Activated CD8-positive, alpha-beta memory T cell treated with anti-CD3 and anti-CD28 coated beads, Interleukin-2, amount 10 ng/mL, durations not matched to agents 7 days and 5 days (primary cell): ENCODE results near the gene OPRD1. TPM values are rescaled to one million over a fixed set of nuclear protein-coding genes. Genes with fewer than 3 reads are reported as not detected.
"Not testable (repeated sequence)": the region's sequence is repeated elsewhere in the genome, so short reads cannot be mapped to it uniquely, and the experiment has no call there.

Experiments used
- ATAC-seq: fragments of 150-1000 bp; cut with Tn5 transposase; one replicate; pipeline ENCODE4 v1.10.0; 2021; ENCODE audit warnings: moderate library complexity
- CTCF ChIA-PET: fragments of 350-600 bp; sonication (Branson Sonifier 250); formaldehyde crosslinking; loops from one replicate; lab custom pipeline; 2021; ENCODE audit warnings: antibody characterized with exemption; lab: Charles Lee
- DNase-seq: peaks from one replicate; pipeline ENCODE4 v3.0.0-alpha.2; 2020
- H3K27ac Mint-ChIP-seq: one replicate; pipeline ENCODE4 v1.8.0; 2021; ENCODE audit warnings: mild to moderate bottlenecking, mixed read lengths
- H3K27me3 Mint-ChIP-seq: one replicate; pipeline ENCODE4 v1.8.0; 2021; ENCODE audit warnings: mixed read lengths
- H3K36me3 Mint-ChIP-seq: one replicate; pipeline ENCODE4 v1.8.0; 2021; ENCODE audit warnings: mild to moderate bottlenecking, mixed read lengths
- H3K4me1 Mint-ChIP-seq: one replicate; pipeline ENCODE4 v1.8.0; 2021; ENCODE audit warnings: mixed read lengths
- H3K4me3 Mint-ChIP-seq: one replicate; pipeline ENCODE4 v1.8.0; 2021; ENCODE audit warnings: mild to moderate bottlenecking, moderate library complexity, mixed read lengths
- H3K9me3 Mint-ChIP-seq: one replicate; pipeline ENCODE4 v1.8.0; 2022; ENCODE audit warnings: low read depth, mixed read lengths
- total RNA-seq, 2 experiments: library from RNA; stranded (reverse); gene quantifications; one replicate each; pipeline ENCODE4 v1.2.3, GENCODE V29; 2021

The OPRD1 gene
- total RNA-seq, 2 experiments from 2014 or later = not detected

DNA sequence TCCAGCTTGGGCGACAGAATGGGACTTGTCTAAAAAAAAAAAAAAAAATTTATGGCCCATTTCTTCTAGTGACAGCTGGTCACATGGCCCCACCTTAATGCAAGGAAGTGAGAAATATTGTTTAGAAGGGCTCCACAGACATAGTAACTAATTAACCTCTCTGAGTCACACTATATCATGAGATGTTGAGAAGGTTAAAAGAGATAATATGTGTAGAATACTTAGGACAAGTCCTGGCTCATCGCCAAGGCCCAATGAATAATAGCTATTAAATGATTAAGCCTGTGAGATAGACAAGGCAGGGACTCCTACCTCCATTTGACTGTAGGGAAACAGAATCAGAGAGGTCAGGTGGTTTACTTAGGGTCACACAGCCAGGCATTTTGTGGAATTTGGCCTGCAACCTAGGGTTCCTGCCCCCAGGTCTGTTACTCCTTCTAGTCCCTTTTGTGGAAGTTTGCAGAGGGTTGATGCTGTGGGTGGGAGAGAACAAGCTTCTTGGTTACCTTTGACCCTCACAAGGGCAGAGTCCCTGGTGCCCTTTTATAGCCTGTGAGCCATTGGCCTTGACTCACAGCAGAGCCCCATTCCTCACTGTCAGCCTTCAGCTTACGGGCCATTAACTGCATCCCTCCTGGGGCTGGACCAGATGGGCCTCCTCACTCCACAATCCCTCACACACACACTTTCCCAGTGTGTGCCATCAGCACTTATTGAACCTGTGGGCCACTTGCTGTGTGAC is 48.5 kb downstream of the OPRD1 start:
- CTCF ChIA-PET = interaction anchor here (0.9 to 1.6 kb wide), 2 partner anchors 16 kb away, joined by 3 to 8 read pairs; no protein-coding TSS in a partner anchor
- DNase-seq = no peak
- H3K4me3 Mint-ChIP-seq = no peak overlapping the region
- H3K9me3 Mint-ChIP-seq = no peaks in the 10 kb centered on the region
- H3K27ac Mint-ChIP-seq = no peak overlapping the region
- ATAC-seq = no peak
- peaks cover 6% of the 10 kb centered on the region for H3K27me3 Mint-ChIP-seq
- no peaks in the 10 kb centered on the region for H3K4me1 Mint-ChIP-seq
- no peaks in the 10 kb centered on the region for H3K36me3 Mint-ChIP-seq

GRCh38 chr1:28862571-28863403 is 50.8 kb downstream of the OPRD1 start:
- Mint-ChIP-seq H3K36me3 (no peaks in the 10 kb centered on the region), H3K4me1 (no peaks in the 10 kb centered on the region), H3K27ac (no peak overlapping the region), H3K9me3 (no peaks in the 10 kb centered on the region), H3K4me3 (no peak overlapping the region), H3K27me3 (peaks cover 9% of the 10 kb centered on the region)
- ATAC-seq (no peak), DNase-seq (no peak)
- CTCF ChIA-PET = interaction anchor here (1.1 to 1.3 kb wide), 2 partner anchors 88 to 126 kb away, joined by 3 read pairs; partner anchors contain the start of gene YTHDF2

DNA sequence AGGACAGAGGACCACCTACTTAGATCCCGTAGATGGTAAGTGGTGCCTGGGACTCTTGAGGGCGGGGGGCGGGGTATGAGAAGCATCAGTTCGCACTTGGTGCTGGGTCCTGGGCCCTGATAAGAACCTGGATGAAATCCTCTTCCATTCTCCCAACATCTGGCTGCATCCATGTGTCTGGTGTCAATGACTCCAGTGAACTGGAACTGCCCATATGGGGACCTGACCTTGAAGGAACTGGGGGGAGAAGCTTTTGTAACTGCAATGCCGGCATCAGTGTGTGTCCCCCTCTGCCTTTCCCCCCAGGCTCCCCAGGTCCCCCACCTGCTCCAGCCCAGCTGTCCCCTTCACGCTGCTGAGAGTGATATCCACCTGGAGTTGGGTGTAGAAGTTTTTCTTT is 52.7 kb downstream of the OPRD1 start:
- no peaks in the 10 kb centered on the region for H3K4me1 Mint-ChIP-seq
- H3K27ac Mint-ChIP-seq = no peak overlapping the region
- peaks cover 12% of the 10 kb centered on the region for H3K27me3 Mint-ChIP-seq
- ATAC-seq = no peak
- no peaks in the 10 kb centered on the region for H3K36me3 Mint-ChIP-seq
- no peak overlapping the region for H3K4me3 Mint-ChIP-seq
- no peaks in the 10 kb centered on the region for H3K9me3 Mint-ChIP-seq
- CTCF ChIA-PET = no interaction called here
- DNase-seq = no peak

DNA sequence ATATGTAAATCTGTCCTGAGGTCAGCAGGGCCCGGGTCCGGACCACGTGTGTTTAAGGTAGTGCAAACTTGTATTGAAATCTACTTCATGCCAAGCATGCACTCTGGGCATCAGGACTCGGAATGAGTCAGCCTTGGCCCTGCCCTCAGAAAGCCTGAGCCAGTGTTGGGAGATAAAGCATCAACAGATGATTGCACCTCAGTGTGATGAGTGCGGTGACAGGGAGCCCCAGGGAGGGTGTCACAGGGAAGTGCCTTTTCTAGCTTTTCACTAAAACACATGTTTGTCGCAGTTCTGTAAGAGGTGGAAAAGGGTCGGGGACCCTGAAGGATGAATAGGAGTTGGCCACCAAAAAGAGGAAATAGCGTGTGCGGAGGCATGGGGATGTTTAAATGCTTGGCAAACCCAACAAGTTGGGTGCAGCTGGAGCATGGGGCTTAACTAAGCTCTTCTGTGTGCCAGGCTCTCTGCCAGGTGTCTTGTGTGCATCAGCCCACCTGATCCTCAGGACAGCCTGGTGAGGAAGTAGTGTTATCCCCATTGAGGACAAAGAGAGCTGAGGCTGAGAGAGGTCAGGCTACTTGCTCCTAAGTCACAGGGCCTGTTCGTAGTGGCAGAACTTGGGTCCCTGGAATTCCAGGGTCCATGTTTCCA is 54.2 kb downstream of the OPRD1 start:
- CTCF ChIA-PET = interaction anchor here (0.9 to 3.8 kb wide), 4 partner anchors 11 to 136 kb away, joined by 3 to 25 read pairs (median 6); no protein-coding TSS in a partner anchor

GRCh38 chr1:28867850-28868249 is 55.9 kb downstream of the OPRD1 start:
- ATAC-seq (no peak), DNase-seq (no peak)
- Mint-ChIP-seq H3K36me3 (no peaks in the 10 kb centered on the region), H3K9me3 (no peaks in the 10 kb centered on the region), H3K27me3 (peaks cover 14% of the 10 kb centered on the region), H3K4me1 (no peaks in the 10 kb centered on the region), H3K27ac (no peak overlapping the region), H3K4me3 (no peak overlapping the region)
- CTCF ChIA-PET = interaction anchor here (1.0 to 3.8 kb wide), 4 partner anchors 9 to 83 kb away, joined by 5 to 25 read pairs (median 6); no protein-coding TSS in a partner anchor

More for the DNA sequence above, 54.2 kb downstream of the OPRD1 start:
- Mint-ChIP-seq H3K4me3 (no peak overlapping the region), H3K9me3 (no peaks in the 10 kb centered on the region), H3K27me3 (peaks cover 14% of the 10 kb centered on the region), H3K4me1 (no peaks in the 10 kb centered on the region), H3K27ac (no peak overlapping the region), H3K36me3 (no peaks in the 10 kb centered on the region)
- DNase-seq = no peak
- ATAC-seq = no peak

- DNase-seq = no peak
- no peak overlapping the region for H3K4me3 Mint-ChIP-seq
- ATAC-seq = no peak
- H3K9me3 Mint-ChIP-seq = no peaks in the 10 kb centered on the region
- no peak overlapping the region for H3K27ac Mint-ChIP-seq
- no peaks in the 10 kb centered on the region for H3K36me3 Mint-ChIP-seq
- H3K4me1 Mint-ChIP-seq = no peaks in the 10 kb centered on the region
- peaks cover 14% of the 10 kb centered on the region for H3K27me3 Mint-ChIP-seq
- CTCF ChIA-PET = interaction anchor here (0.6 to 1.2 kb wide), 2 partner anchors 133 to 1962 kb away, joined by 3 read pairs; partner anchors contain the start of gene YTHDF2
Observed at GRCh38 chr1:28869952-28870351, 58.0 kb downstream of the OPRD1 start.

GRCh38 chr1:28871631-28872401 is 59.8 kb downstream of the OPRD1 start:
- peaks cover 15% of the 10 kb centered on the region for H3K27me3 Mint-ChIP-seq
- no peak for DNase-seq
- ATAC-seq = no peak
- H3K4me3 Mint-ChIP-seq = no peak overlapping the region
- H3K27ac Mint-ChIP-seq = no peak overlapping the region
- no peaks in the 10 kb centered on the region for H3K36me3 Mint-ChIP-seq
- CTCF ChIA-PET = interaction anchor here (14.5 kb wide), 1 partner anchor 328 kb away, joined by 247 read pairs; no protein-coding TSS in a partner anchor
- H3K4me1 Mint-ChIP-seq = peaks cover under 1% of the 10 kb centered on the region
- no peaks in the 10 kb centered on the region for H3K9me3 Mint-ChIP-seq

DNA sequence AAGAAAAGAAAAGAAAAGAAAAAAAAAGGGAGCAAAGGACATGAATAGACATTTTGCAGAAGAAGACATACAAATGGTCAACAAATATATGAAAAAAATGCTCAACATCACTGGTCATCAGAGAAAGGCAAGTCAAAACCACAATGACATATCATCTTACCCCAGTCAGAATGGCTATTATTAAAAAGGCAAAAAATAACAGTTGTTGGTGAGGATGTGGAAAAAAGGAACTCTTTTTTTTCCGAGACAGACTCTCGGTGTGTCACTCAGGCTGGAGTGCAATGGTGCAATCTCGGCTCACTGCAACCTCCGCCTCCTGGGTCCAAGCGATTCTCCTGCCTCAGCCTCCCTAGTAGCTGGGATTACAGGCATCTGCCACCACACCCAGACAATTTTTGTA is 63.2 kb downstream of the OPRD1 start:
- CTCF ChIA-PET = interaction anchor here (0.5 to 14.5 kb wide), 12 partner anchors 9 to 516 kb away, joined by 3 to 247 read pairs (median 12); no protein-coding TSS in a partner anchor
- H3K27me3 Mint-ChIP-seq, H3K9me3 Mint-ChIP-seq, H3K27ac Mint-ChIP-seq, H3K4me1 Mint-ChIP-seq, H3K36me3 Mint-ChIP-seq, DNase-seq, H3K4me3 Mint-ChIP-seq, ATAC-seq: not testable (repeated sequence)

DNA sequence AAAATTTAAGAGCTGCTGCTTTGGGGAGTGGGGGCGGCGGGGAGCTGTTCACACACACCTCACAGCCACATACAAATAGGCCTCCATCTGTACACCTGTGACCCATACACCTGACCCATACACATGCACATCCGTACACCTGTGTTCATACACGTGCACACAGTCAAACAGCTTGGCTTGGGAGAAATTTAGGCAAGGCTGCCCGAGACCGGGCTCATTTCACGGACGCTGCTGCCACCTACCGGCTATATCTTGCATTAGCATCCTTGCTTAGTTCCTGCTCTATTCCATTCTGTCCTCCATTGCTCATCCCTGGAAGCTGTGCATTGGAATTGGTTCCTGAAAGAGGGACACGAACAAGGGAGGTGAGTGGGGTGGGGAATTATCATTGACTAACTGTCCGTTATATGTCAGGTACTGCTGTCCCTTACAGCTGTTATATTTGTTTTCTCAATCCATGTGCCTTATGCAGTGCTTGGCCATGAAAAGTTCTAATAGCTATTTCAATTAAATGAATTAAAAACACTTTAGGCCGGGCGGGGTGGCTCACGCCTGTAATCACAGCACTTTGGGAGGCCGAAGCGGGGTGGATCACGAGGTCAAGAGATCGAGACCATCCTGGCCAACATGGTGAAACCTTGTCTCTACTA is 65.3 kb downstream of the OPRD1 start:
- DNase-seq (peak; percentile 82), ATAC-seq (peak; percentile 84)
- H3K27me3 Mint-ChIP-seq = peaks cover 8% of the 10 kb centered on the region
- no peaks in the 10 kb centered on the region for H3K9me3 Mint-ChIP-seq
- H3K27ac Mint-ChIP-seq = no peak overlapping the region
- H3K36me3 Mint-ChIP-seq = no peaks in the 10 kb centered on the region
- H3K4me1 Mint-ChIP-seq = peaks cover 11% of the 10 kb centered on the region
- CTCF ChIA-PET = interaction anchor here (0.5 to 14.5 kb wide), 75 partner anchors 9 to 663 kb away, joined by 3 to 247 read pairs (median 4); partner anchors contain the start of genes EPB41, PHACTR4, RCC1 and SRSF4
- H3K4me3 Mint-ChIP-seq = no peak overlapping the region

DNA sequence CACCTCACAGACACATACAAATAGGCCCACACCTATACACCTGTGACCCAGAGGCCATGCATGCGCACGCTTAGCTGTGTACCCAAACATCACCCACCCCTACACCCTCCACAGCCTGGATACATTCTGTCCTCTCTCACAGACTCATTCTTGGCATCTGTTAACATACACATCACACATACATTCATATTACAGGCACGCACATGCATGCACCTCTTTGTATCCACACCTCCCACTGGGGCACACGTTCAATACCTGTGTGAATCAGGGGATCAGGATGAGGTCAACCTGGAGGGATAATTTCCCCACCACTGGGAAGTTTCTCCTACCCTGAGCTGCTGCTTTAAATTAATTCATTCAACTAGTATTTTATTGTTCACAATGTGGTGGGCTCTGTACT is 66.8 kb downstream of the OPRD1 start:
- ATAC-seq (no peak), DNase-seq (no peak)
- no peak overlapping the region for H3K4me3 Mint-ChIP-seq
- H3K9me3 Mint-ChIP-seq = no peaks in the 10 kb centered on the region
- CTCF ChIA-PET = interaction anchor here (0.6 to 14.5 kb wide), 12 partner anchors 11 to 677 kb away, joined by 3 to 247 read pairs (median 5); partner anchors contain the start of genes SRSF4, TAF12 and YTHDF2
- peaks cover 8% of the 10 kb centered on the region for H3K27me3 Mint-ChIP-seq
- H3K4me1 Mint-ChIP-seq = peaks cover 14% of the 10 kb centered on the region
- H3K27ac Mint-ChIP-seq = no peak overlapping the region
- H3K36me3 Mint-ChIP-seq = no peaks in the 10 kb centered on the region

- peak overlapping the region; percentile 38 for H3K27ac Mint-ChIP-seq
- no peaks in the 10 kb centered on the region for H3K36me3 Mint-ChIP-seq
- DNase-seq = peak; percentile 85
- no peak overlapping the region for H3K4me3 Mint-ChIP-seq
- CTCF ChIA-PET = interaction anchor here (0.6 to 14.5 kb wide), 42 partner anchors 9 to 523 kb away, joined by 3 to 247 read pairs (median 4); partner anchors contain the start of genes EPB41, MECR, SRSF4 and TAF12
- H3K4me1 Mint-ChIP-seq = peaks cover 38% of the 10 kb centered on the region
- H3K9me3 Mint-ChIP-seq = no peaks in the 10 kb centered on the region
- peaks cover under 1% of the 10 kb centered on the region for H3K27me3 Mint-ChIP-seq
- ATAC-seq = peak; percentile 22
Observed at GRCh38 chr1:28882009-28882628, 70.1 kb downstream of the OPRD1 start.
